Astrocyte (in vitro differentiated cells and primary cell): Measurements from ENCODE around the gene TTL.
"Not testable (repeated sequence)": the region's sequence is repeated elsewhere in the genome, so short reads cannot be mapped to it uniquely, and the experiment has no call there.

Experiments used
- CTCF ChIP-seq: IDR thresholded peaks from 2 replicates; pipeline ENCODE4 v1.5.1; 2011; ENCODE audit warnings: low read depth, mild to moderate bottlenecking, inconsistent platforms, low read length, moderate library complexity; ENCODE audit not compliant: insufficient read depth
- EZH2 ChIP-seq: IDR thresholded peaks from 2 replicates; pipeline ENCODE4 v1.6.1; 2012; ENCODE audit warnings: mild to moderate bottlenecking, low read length, inconsistent platforms; ENCODE audit not compliant: insufficient read depth

- not testable (repeated sequence) for TF ChIP-seq EZH2, CTCF
Measured at GRCh38 chr2:112436993-112437392, 45.0 kb upstream of the TTL start.
